TTC549 (cell line): Measurements from ENCODE around the gene OVCH2.
"Not testable (repeated sequence)": the region's sequence is repeated elsewhere in the genome, so short reads cannot be mapped to it uniquely, and the experiment has no call there.

Experiments used
- FAIRE-seq: peaks from 2 replicates; lab custom pipeline; 2012; peaks lifted over from hg19 to GRCh38; lab: Jason Lieb, UNC

Gene OVCH2, protein sequence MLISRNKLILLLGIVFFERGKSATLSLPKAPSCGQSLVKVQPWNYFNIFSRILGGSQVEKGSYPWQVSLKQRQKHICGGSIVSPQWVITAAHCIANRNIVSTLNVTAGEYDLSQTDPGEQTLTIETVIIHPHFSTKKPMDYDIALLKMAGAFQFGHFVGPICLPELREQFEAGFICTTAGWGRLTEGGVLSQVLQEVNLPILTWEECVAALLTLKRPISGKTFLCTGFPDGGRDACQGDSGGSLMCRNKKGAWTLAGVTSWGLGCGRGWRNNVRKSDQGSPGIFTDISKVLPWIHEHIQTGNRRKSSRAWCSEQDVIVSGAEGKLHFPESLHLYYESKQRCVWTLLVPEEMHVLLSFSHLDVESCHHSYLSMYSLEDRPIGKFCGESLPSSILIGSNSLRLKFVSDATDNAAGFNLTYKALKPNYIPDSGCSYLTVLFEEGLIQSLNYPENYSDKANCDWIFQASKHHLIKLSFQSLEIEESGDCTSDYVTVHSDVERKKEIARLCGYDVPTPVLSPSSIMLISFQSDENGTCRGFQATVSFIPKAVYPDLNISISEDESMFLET

DNA sequence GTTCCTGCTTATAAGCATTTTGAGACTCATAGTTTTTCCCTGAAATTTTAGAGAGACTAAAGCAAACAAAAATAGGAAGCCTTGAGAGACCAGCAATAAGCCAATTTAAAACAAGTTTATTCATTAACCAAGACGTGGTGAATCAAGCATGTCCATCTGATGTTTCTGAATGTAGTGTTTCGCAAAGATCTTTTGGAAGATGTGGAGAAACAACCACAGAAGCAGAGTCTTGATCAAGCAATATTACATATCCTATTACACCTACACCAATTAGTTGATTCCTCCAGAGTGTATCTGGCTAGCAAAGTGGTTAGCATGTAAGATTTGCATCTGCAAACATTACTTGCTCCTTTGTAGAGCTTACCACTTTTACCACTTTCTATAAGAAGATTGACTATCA, at the start of gene OVCH2:
TSS of gene OVCH2 (minus strand) at position 101 of the 400 bp plus-strand sequence. CDS start at position 18, 83 bp downstream.
- no peak for FAIRE-seq

DNA sequence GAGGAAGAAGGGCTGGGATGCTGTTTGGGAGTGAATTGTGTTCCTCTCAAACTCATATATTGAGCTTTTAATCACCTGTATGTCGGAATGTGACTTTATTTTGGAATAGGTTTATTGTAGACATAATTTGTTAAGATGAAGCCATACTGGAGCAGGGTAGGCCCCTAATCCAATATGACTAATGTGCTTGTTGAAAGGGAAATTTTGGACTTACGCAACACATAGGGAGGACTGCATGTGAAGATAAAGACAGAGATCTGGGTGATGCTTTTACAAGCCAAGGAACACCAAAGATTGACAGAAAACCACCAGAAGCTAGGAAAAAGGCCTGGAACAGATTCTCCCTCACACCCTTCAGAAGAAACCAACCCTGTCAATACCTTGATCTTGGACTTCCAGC, 43.2 kb upstream of the OVCH2 start:
- FAIRE-seq = no peak

DNA sequence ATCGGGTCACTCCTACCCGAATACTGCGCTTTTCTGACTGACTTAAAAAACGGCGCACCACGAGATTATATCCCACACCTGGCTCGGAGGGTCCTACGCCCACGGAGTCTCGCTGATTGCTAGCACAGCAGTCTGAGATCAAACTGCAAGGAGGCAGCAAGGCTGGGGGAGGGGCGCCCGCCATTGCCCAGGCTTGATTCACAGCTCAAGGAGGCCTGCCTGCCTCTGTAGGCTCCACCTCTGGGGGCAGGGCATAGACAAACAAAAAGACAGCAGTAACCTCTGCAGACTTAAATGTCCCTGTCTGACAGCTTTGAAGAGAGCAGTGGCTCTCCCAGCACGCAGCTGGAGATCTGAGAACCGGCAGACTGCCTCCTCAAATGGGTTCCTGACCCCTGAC, 28.5 kb upstream of the OVCH2 start:
- FAIRE-seq = not testable (repeated sequence)

DNA sequence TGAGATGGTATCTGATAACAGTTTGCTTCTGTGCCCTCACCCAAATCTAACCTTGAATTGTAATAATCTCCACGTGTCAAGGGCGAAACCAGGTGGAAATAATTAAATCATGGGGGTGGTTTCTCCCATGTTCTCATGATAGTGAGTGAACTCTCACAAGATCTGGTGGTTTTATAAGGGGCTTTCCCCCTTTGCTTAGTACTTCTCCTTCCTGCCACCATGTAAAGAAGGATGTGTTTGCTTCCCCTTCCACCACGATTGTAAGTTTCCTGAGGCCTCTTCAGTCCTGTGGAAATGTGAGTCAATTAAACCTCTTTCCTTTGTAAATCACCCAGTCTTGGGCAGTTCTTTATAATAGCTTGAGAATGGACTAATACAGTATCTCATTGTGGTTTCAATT, 8.5 kb upstream of the OVCH2 start:
- FAIRE-seq = no peak

DNA sequence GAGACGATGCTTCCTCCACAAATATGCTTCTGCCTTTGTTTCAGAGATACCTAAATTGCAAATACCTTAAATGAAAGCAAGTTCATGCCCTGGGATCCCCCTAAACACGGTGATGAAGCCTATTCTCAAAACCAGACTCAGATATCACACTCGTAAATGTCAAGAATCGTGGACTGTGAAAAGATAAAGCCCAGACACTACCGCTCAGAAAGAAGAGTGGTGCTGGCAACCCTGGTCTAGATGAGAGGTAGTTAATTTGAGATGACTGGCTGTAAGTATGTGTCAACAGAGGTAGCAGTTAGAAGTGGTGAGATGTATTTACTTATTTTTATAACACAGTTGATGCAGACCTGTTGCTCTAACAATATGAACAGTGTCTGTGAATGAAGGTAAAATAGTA, 2.5 kb downstream of the OVCH2 start:
- FAIRE-seq = no peak

DNA sequence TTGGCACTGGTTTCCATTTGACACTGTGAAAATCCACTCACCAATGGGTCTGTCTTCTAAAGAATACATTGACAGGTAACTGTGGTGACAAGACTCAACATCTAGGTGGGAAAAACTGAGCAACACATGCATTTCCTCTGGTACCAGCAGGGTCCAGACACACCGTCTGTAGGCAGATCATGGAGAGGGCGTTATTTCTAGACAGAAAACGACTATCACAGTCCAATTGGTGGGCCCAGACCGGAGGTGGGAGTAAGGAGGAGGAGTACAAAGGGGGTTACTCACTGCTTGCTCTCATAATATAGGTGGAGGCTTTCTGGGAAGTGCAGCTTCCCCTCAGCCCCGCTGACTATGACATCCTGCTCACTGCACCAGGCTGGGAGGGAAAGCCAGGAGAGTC, 9.9 kb downstream of the OVCH2 start:
- FAIRE-seq = no peak

DNA sequence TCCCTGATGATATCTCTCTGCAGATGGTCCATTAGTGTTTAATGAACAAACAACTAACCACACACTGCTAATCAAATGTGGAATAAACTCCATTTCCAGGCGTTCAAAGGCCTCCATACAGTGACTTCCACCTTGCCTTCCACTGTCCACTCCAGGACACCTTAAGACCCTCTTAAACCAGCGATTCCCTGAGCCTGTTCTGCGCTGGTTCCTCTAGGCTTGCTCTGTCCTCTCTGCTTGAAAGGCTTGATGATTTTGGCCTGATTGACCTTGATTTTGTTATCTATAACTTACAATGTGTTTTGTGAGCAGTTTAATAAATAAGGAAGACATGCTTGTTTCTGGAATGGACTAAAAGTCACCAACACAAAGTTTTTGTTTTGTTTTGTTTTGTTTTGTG, 12.0 kb downstream of the OVCH2 start:
- FAIRE-seq = no peak

DNA sequence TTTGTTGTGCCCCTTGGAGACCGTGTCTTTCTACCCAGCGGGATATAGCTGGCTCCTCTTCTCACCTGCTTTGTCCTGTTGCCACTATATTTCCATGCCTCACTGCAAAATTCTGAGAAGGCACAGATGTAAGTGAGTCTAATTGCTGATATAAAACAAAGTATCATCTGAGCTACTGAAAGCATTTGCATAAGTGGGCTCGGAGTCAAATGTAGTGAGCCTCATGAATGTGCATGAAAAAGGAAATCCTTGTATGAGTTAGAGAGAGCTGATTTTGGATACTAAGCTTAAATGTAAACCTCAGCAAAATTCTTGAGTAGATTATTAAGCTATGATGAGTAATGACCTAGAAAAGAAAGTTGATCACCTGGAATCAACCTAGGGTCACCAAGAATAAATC, 13.9 kb downstream of the OVCH2 start:
- FAIRE-seq = no peak

DNA sequence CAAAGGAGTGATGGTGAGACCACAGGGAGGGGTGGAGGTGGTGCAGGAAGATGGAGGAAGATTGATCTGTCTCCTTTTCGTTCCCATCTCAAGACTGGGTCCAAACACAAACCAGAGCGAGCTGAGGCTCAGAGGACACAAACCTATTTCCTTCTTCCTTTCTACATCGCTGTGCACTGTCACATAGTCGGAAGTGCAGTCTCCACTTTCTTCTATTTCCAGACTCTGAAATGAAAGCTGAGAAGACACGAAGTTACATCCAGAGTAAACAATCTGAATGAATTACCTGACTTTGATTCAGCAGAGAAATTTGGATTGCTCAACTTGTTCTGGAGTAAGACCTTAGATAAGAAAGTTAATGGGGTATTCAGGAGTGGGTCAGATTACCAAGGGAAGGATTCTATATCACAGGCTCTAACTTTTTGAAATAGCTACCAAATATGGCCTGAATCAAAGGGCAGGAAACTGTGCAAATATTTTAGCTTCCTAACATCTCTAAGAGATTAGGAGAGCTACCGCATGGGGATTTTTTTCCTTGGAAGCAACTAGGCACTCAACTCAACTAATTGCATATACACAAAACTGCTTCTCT, 14.4 kb downstream of the OVCH2 start:
- FAIRE-seq = no peak

DNA sequence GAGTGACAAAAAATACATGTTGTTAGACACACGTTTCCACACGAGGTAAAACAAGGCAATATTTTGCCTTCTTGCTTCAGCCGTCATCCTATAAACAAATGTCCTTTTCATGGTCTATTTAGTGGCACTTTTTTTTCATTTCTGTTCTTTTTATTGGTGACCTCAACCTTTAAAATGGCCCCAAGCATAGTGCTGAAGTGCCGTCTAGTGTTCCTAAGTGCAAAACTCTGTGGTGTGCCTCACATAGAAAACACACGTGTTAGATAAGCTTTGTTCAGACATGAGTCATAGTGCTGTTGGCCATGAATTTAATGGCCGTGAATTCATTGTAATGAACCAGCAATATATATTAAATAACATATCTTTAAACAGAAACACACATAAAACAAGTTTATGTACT, 15.6 kb downstream of the OVCH2 start:
- no peak for FAIRE-seq

DNA sequence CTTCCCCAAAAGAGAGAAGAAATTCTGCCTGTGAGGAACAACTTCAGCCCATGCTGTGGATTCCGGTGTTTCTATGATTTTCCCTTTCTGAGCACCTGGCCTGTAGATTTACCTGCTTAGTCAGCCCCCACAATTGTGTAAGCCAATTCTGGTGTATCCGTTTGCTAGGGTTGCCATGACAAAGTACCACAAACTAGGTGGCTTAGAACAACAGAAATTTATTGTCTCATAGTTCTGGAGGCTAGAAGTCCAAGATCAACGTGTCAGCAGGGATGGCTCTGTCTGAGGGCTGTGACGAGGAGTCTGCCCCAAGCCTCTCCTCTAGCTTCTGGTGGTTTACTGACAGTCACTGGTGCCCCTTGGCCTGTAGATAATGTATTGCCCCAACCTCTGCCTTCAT, 17.0 kb downstream of the OVCH2 start:
- FAIRE-seq = no peak

DNA sequence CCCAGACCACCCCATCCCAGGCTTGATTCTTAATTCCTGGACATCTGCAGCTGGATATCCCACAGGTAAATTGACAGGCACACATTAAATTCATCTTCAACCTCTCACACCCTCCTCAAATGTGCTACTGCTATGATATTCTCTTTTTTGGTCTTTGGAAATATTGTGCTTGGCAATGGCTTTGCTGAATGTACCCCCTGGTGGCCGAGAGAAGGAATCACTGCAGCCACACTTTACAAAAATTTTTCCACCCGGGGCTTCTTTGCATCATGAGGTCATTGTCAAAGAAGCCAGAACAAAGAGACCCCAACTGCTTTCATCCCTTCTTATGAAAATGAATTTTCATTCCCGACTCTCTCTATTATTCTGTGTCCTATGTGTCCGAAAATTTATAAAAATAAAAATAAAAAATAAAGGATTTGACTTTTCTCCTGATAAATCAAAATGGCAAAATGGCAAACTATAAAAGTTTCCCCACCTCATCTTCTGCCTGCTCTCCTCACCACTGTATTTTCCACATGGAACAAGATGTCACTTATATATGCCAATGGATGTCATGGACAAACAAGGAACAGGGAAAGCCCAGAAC, 17.9 kb downstream of the OVCH2 start:
- FAIRE-seq = no peak

DNA sequence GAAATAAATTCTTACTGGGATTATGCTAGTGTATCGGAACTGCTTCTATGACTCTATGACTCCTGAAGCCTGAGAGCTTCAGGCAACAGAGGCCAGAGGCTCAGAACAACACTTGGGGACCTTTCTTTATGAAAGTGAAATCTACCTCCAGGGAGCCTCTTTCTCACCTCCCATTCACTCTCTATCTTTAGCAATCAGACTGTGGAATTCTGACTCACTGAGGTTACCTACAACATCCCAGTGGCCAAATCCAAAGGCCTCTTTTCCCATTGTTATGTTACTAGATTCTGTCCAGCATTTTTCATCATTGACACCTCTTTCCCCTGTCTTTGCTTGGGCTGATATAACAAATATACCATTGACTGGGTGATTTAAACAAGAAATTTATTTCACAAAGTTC, 18.9 kb downstream of the OVCH2 start:
- no peak for FAIRE-seq

DNA sequence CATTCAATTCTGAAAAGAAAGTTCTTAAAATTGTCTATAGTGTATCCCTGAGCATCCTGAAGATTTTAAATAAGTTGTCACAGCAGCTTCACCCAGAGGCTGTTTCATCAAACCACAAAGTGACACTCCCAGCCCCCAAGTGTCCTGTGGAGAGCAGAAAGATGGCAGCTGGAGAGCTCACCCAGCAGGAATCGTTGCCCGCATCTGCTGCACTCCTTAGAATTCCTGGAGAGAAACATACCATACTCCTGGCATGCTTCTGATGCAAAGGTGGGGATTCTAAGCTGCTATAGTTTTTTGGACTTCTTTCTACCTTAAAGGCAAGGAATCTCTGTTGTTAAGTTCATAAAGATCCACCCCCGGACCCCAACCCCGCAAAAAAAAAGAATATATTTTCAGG, 19.5 kb downstream of the OVCH2 start:
- no peak for FAIRE-seq

DNA sequence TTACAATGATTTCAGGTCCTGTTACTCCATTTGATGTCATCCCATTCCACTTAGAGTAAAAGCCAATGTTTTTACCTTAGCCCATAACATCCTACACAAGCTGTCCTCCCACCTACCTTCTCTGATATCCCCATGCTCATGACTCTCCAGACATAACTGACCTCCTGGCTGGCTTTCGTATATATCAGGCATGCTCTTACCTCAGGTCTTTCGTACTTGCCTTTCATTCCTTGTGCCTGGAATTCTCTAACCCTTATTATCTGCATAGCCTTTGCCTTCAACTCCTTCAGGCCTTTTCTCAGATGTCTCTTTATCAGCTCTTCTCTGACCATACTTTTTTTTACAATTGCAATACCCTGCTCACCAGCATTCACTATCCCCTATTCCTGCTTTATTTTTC, 22.7 kb downstream of the OVCH2 start:
- FAIRE-seq = no peak

DNA sequence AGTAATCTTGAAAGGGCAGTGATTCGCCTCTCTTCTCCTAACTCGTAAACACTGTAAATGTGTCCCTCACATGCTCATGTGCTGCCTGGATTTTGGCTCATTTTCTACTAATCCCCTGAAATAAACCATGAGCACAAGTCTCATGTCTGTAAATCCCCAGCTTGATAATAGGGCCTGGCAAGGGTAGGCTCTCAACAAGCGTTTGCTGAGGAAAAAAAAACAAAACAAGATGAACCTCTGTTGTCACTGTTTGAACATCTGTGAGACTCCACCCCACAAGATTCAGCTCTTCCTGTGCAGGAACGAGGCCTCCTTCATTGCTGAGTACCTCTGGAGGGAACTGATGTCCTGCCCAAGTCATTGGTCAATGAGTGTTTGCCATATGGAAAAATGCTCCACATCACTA, 28.5 kb downstream of the OVCH2 start:
- no peak for FAIRE-seq

DNA sequence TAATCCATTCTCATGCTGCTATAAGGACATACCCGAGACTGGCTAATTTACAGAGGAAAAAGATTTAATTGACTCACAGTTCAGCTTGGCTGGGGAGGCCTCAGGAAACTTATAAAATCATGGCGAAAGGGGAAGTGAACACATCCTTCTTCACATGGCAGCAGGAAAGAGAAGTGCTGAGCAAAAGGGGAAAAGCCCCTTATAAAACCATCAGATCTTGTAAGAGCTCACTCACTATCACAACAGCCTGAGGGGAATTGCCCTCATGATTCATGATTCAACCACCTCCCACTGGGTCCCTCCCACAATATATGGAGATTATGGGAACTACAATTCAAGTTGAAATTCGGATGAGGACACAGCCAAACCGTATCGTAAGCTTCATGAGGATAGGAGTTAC, 29.2 kb downstream of the OVCH2 start:
- FAIRE-seq = no peak

DNA sequence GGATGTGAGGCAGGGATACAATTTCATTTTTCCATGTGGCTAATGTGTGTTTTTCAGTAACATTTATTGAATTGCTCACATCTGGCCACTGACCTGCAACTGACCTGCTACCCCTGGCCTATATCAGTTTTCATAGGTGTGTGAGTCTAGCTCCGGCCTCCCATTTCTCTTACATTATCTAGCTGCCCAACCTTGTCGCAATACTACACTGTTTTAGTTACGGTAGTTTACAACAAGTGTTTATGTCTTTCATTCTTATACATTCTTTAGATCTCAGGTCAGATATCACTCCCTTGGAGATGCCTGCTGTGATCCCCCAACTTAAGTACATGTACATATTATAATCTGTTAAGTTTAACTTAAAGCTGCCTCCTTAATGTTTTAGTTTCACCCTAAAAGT, 30.6 kb downstream of the OVCH2 start:
- no peak for FAIRE-seq

DNA sequence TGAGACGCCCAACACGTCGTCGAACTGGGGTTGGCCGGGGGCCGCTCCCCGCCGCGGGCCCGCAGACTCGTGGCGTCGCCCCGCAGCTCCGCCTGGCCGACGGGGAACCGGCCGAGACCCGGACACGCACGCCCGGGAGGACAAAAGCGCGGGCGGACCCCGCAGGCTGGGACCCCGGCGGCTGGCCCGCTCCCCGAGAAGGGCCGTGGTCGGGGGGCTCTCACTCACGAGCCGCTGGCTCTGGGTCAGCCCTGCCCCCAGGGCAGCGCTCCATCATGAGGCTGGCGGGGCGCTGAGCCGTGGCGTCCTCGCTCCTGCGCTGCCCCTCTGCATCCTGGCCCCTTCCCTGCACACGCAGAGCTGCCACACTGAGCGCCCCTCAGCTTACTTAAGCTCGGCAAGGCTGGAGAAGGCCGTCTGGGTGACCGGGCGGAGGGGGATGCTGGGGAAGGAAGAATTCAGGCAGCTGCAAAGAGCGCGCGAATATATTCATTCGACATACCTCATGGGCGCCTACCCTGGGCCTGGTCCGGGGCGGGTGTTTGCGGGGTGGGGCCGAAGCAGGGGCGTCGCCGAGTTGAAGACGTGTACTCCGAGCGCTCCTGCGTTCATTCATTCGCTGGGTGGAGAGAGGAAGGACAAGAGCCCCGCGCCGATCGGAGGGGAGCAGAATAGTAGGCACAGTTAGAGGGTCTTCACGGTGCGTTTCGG, 32.4 kb downstream of the OVCH2 start:
- no peak for FAIRE-seq

DNA sequence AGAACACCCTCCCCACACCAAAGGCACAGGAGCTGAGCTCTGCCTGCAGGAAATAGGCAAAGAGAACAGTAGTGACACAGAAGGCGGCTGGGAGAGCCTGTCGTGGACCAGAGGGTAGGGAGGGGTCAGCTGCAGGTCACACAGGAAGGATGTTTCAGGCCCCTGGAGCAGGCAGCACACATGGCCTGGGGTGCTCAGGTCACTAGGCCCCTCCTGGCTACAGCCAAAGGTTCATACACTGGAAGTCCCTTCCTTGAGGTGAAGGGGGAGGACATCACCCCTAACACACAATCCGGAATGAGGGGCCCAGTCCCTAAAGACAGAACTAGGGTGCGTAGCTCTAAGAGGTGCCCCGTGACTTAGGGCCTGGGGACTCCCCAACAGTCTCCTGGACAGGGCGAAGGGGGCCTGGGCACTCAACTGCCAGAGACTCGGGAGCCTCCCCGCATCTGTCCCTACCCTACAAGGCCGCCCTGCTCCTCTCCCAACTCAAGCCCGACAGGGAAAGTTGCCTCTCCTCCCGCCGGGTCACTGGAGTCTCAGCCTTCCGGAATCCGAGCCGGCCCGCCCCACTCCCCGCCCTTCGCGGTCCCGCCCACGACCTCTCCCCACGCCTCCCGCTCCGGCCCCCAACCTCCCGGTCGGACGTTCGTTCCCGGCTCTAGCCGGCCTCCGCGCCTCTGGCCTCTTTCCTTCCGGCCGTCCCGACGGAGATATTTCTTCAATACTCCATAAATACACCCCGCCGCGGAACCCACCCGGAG, 33.1 kb downstream of the OVCH2 start, which contains the start of gene CYB5R2:
TSS of gene CYB5R2 (minus strand) at position 541 of the 764 bp plus-strand sequence. CDS start 675 bp downstream, outside the sequence.
- FAIRE-seq = no peak

DNA sequence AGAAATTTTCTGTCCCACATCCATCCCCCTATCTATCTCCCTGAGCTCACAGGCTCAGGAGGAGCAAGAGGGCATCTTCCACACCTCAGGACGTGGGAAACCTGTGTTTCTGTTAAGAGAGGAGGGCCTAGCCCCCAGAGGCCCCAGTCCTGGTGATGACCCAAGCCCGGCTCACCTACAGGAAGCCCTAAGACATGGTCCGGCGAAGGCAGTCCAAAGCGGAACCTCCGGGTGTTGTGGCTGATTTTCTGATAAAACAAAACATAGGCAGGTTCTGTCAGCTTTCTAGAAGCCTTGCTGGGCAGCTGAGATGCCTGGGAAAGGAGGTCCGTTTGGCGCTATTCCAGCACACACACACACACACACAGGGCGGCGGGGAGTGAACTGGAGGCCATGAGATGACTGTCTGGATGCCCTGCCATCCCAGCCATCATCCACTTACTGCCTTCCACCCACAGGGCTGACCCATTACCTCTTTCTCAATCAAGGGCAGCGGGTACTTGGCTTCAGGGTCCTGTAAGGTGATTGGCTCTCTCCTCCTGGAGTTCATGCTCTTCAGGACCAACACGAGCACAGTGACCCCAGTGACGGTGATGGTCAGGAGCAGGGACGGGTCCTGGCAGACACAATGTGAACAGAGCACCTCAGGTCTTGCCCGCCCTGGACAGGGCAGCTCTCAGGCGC, 33.9 kb downstream of the OVCH2 start:
- no peak for FAIRE-seq
